Thyroid gland (tissue), 4 donors: ENCODE data around the gene FAM53B.

Experiments used
- POLR2A ChIP-seq, 2 donors: fragments of 450-650 bp; IDR thresholded peaks; one replicate each; pipeline ENCODE4 v1.6.1; 2017; ENCODE audit warnings: antibody characterized with exemption in 2 of 2, mild to moderate bottlenecking in 2 of 2, moderate library complexity in 1 of 2
- TF ChIP-seq, protein P1 (sequence below), 6 experiments: fragments of 200-600 bp in 3 of 6; fragments of 450-650 bp in 3 of 6; sonication (generic) in 3 of 6; IDR thresholded peaks; one replicate each; pipeline ENCODE4 v1.5.1; 2016 to 2019; ENCODE audit warnings: antibody characterized with exemption in 6 of 6, mild to moderate bottlenecking in 2 of 6, inconsistent platforms in 1 of 6, moderate library complexity in 1 of 6

DNA sequence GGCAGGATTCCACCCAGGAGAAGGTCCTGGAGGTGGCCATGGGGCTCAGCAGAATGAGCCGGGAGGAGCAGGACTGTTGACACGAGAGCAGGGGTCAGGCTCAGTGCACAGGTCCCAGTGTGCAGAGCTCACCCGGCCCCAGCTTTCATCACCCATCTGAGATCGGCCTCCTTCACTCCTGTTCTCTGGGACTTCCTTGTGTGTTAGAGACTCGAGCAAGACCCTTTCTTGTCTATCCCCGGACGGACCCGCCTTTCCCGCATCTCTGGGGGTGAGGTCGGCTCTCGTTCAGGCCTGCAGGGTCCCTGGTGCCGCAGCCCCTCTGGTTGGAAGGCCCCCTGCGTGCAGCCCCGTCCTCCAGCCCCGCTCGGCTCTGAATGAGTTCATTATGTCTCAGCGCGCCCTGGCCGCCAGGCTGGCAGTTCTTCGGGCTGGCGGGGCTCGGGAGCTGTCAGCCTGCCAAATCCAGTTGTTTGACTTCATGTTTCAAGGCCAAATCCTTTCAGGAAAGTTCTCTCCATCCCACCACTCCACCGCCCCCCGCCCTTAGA, 154.6 kb downstream of the FAM53B start:
- TF ChIP-seq, protein P1, sequence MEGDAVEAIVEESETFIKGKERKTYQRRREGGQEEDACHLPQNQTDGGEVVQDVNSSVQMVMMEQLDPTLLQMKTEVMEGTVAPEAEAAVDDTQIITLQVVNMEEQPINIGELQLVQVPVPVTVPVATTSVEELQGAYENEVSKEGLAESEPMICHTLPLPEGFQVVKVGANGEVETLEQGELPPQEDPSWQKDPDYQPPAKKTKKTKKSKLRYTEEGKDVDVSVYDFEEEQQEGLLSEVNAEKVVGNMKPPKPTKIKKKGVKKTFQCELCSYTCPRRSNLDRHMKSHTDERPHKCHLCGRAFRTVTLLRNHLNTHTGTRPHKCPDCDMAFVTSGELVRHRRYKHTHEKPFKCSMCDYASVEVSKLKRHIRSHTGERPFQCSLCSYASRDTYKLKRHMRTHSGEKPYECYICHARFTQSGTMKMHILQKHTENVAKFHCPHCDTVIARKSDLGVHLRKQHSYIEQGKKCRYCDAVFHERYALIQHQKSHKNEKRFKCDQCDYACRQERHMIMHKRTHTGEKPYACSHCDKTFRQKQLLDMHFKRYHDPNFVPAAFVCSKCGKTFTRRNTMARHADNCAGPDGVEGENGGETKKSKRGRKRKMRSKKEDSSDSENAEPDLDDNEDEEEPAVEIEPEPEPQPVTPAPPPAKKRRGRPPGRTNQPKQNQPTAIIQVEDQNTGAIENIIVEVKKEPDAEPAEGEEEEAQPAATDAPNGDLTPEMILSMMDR (IDR thresholded peaks at IDR 0.05): no peak
- no peak for TF ChIP-seq POLR2A (IDR thresholded peaks at IDR 0.05)
